Nephron (organoid): Measurements from ENCODE around the gene PDHX.
A peak's percentile ranks its signal among the peaks of the same experiment; 100 is the strongest.
"Not testable (repeated sequence)": the region's sequence is repeated elsewhere in the genome, so short reads cannot be mapped to it uniquely, and the experiment has no call there.

Experiments used
- H3K27ac Mint-ChIP-seq, 3 experiments: 2 replicates each; pipeline ENCODE4 v1.8.0; 2020; ENCODE audit warnings: mixed read lengths in 3 of 3, mild to moderate bottlenecking in 2 of 3, moderate library complexity in 1 of 3
- H3K27me3 Mint-ChIP-seq: 2 replicates; pipeline ENCODE4 v1.8.0; 2021; ENCODE audit warnings: low read depth, mild to moderate bottlenecking, moderate library complexity, mixed read lengths
- H3K36me3 Mint-ChIP-seq: 2 replicates; pipeline ENCODE4 v1.8.0; 2020; ENCODE audit warnings: low read depth, mixed read lengths
- H3K4me1 Mint-ChIP-seq: 2 replicates; pipeline ENCODE4 v1.8.0; 2020; ENCODE audit warnings: mixed read lengths
- H3K4me3 Mint-ChIP-seq, 3 experiments: 2 replicates each; pipeline ENCODE4 v1.8.0; 2020; ENCODE audit warnings: mild to moderate bottlenecking in 3 of 3, mixed read lengths in 3 of 3, moderate library complexity in 2 of 3
- H3K9me3 Mint-ChIP-seq: 2 replicates; pipeline ENCODE4 v1.8.0; 2020; ENCODE audit warnings: mixed read lengths
- TF ChIP-seq, protein P1 (sequence below), 3 experiments: fragments of 200-600 bp; sonication (generic); IDR thresholded peaks; one replicate each; pipeline ENCODE4 v1.5.0; 2021; ENCODE audit warnings: antibody characterized with exemption in 3 of 3; ENCODE audit not compliant: unreplicated experiment in 3 of 3

Gene PDHX

DNA sequence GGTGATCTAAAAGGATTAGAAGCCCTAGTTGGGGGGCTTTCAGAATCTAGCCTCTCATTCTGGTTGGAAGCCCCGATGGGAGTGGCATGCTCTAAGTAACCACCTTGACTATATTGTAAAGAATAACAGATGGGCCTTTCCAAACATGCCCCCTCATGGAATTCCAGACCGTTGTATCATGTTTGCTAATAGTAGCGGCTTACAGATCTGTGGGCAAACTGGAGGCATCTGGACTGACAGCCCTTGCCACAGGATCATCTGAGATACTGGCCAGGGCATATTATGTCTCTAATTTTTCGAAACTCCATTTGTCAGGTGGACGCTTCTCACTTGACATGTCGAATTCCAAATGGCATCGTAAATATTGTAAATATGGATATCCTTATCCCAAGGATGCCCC is 10.8 kb upstream of the PDHX start:
- Mint-ChIP-seq H3K4me1 (no peaks in the 10 kb centered on the region), H3K9me3 (peaks cover 53% of the 10 kb centered on the region), H3K4me3 (no peak overlapping the region), H3K36me3 (peaks cover 61% of the 10 kb centered on the region), H3K27me3 (no peaks in the 10 kb centered on the region), H3K27ac (no peak overlapping the region)
- TF ChIP-seq, protein P1, sequence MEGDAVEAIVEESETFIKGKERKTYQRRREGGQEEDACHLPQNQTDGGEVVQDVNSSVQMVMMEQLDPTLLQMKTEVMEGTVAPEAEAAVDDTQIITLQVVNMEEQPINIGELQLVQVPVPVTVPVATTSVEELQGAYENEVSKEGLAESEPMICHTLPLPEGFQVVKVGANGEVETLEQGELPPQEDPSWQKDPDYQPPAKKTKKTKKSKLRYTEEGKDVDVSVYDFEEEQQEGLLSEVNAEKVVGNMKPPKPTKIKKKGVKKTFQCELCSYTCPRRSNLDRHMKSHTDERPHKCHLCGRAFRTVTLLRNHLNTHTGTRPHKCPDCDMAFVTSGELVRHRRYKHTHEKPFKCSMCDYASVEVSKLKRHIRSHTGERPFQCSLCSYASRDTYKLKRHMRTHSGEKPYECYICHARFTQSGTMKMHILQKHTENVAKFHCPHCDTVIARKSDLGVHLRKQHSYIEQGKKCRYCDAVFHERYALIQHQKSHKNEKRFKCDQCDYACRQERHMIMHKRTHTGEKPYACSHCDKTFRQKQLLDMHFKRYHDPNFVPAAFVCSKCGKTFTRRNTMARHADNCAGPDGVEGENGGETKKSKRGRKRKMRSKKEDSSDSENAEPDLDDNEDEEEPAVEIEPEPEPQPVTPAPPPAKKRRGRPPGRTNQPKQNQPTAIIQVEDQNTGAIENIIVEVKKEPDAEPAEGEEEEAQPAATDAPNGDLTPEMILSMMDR (IDR thresholded peaks at IDR 0.05; ENCODE audit: unreplicated experiment in 3 of 3), result no peak

- Mint-ChIP-seq H3K4me1 (no peaks in the 10 kb centered on the region), H3K9me3 (peaks cover 38% of the 10 kb centered on the region), H3K27me3 (no peaks in the 10 kb centered on the region), H3K4me3 (no peak overlapping the region), H3K27ac (no peak overlapping the region), H3K36me3 (peaks cover 51% of the 10 kb centered on the region)
- TF ChIP-seq, protein P1 (IDR thresholded peaks at IDR 0.05; ENCODE audit: unreplicated experiment in 3 of 3), result no peak
Observed at GRCh38 chr11:34907934-34908593, 8.4 kb upstream of the PDHX start.

GRCh38 chr11:34909415-34909814 is 7.0 kb upstream of the PDHX start:
- peaks cover 31% of the 10 kb centered on the region for H3K9me3 Mint-ChIP-seq
- H3K4me3 Mint-ChIP-seq, result no peak overlapping the region
- H3K36me3 Mint-ChIP-seq, result peaks cover 50% of the 10 kb centered on the region
- no peak overlapping the region for H3K27ac Mint-ChIP-seq
- TF ChIP-seq, protein P1 (IDR thresholded peaks at IDR 0.05; ENCODE audit: unreplicated experiment in 3 of 3), result no peak
- H3K27me3 Mint-ChIP-seq, result no peaks in the 10 kb centered on the region
- no peaks in the 10 kb centered on the region for H3K4me1 Mint-ChIP-seq

GRCh38 chr11:34909955-34910354 is 6.5 kb upstream of the PDHX start:
- peaks cover 1% of the 10 kb centered on the region for H3K4me1 Mint-ChIP-seq
- no peak overlapping the region for H3K4me3 Mint-ChIP-seq
- TF ChIP-seq, protein P1 (IDR thresholded peaks at IDR 0.05; ENCODE audit: unreplicated experiment in 3 of 3), result no peak
- peaks cover 45% of the 10 kb centered on the region for H3K36me3 Mint-ChIP-seq
- H3K9me3 Mint-ChIP-seq, result peaks cover 26% of the 10 kb centered on the region
- H3K27me3 Mint-ChIP-seq, result no peaks in the 10 kb centered on the region
- no peak overlapping the region for H3K27ac Mint-ChIP-seq

DNA sequence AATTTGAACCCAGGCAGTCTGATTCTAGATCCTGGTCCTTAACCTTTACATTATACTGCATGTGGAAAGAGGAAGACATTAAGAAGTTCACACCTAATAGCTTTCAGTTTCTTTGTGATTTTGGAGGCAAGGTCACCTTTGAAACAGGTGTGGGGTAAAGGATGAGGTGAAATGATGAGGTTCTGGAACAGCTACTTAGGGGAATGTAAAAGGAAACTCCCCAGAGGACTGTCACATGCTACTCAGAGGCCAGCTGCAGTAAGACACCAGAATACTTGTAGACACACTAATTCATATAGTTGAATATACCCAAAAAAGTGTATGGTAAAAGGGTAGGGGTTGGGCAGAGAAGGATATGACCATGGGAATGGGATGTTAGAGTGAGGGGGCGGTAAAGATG is 5.6 kb upstream of the PDHX start:
- H3K4me3 Mint-ChIP-seq, result no peak overlapping the region
- H3K36me3 Mint-ChIP-seq, result peaks cover 44% of the 10 kb centered on the region
- TF ChIP-seq, protein P1 (IDR thresholded peaks at IDR 0.05; ENCODE audit: unreplicated experiment in 3 of 3), result no peak
- H3K27me3 Mint-ChIP-seq, result no peaks in the 10 kb centered on the region
- no peak overlapping the region for H3K27ac Mint-ChIP-seq
- peaks cover 24% of the 10 kb centered on the region for H3K9me3 Mint-ChIP-seq
- peaks cover 8% of the 10 kb centered on the region for H3K4me1 Mint-ChIP-seq

DNA sequence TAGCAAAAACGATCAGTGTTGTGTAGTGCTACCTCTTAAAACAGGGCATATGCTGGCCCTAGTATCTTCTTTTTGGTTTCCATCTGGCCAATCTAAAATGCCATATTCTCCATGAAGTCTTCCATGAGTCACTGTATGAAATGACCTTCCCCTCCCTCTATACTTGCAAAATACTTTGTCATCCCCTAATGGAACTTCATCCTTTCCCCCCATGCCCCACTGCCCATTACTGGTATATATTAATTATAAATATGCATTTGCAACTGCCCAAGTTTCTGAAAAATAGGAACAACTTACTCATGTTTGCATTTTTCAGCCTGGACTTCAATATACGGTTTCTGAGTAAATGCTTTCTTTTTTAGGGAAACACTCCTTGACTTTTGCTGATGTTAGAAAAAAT is 4.7 kb upstream of the PDHX start:
- Mint-ChIP-seq H3K27me3 (no peaks in the 10 kb centered on the region), H3K36me3 (peaks cover 35% of the 10 kb centered on the region), H3K27ac (no peak overlapping the region), H3K4me3 (no peak overlapping the region), H3K4me1 (peaks cover 8% of the 10 kb centered on the region), H3K9me3 (peaks cover 16% of the 10 kb centered on the region)
- TF ChIP-seq, protein P1 (IDR thresholded peaks at IDR 0.05; ENCODE audit: unreplicated experiment in 3 of 3), result no peak

DNA sequence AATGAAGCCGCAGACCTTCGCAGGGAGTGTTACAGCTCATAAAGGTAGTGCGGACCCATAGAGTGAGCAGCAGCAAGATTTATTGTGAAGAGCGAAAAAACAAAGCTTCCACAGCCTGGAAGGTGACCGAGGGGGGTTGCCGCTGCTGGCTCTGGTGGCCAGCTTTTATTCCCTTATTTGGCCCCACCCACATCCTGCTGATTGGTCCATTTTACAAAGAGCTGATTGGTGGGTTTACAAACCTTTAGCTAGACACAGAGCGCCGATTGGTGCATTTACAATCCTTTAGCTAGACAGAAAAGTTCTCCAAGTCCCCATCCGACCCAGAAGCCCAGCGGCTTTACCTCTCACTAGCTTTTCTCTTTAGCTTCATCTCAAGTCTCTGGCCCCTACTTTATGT is 2.9 kb upstream of the PDHX start:
- H3K27ac Mint-ChIP-seq, H3K27me3 Mint-ChIP-seq: not testable (repeated sequence)
- Mint-ChIP-seq H3K4me3 (peak overlapping the region in 2 of 3 experiments; percentile 40 to 59), H3K4me1 (peaks cover 26% of the 10 kb centered on the region), H3K36me3 (peaks cover 32% of the 10 kb centered on the region), H3K9me3 (peaks cover 13% of the 10 kb centered on the region)
